HPDE6-E6E7 (cell line): ENCODE measurements around the gene GREM1.

Experiments used
- DNase-seq: peaks from one replicate; pipeline ENCODE4 v3.0.0; 2011; ENCODE audit warnings: missing footprints; ENCODE audit errors: extremely low spot score

Gene GREM1

GRCh38 chr15:32781781-32782180 is 64.0 kb downstream of the GREM1 start:
- no peak for DNase-seq

- no peak for DNase-seq
Measured at GRCh38 chr15:32784581-32784980, 66.8 kb downstream of the GREM1 start.

DNA sequence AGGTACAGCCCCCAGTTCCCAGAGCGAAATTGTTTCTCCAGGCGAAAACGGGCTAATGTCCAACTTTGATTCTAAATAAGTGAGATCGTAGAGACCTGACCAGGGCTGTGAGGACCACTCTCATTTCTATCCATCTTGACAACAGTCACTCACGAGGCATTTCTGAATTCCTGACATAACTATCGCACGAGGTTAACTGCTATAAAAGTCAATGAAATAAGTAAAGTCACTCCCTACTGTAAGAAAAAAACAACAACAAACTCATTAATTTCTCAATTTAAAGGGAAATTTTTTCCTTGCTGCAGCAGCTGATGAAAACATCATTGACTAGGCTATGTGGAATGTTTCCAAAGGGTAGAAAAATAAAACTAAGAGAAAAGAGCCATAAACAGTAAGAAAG is 69.1 kb downstream of the GREM1 start:
- DNase-seq: no peak

DNA sequence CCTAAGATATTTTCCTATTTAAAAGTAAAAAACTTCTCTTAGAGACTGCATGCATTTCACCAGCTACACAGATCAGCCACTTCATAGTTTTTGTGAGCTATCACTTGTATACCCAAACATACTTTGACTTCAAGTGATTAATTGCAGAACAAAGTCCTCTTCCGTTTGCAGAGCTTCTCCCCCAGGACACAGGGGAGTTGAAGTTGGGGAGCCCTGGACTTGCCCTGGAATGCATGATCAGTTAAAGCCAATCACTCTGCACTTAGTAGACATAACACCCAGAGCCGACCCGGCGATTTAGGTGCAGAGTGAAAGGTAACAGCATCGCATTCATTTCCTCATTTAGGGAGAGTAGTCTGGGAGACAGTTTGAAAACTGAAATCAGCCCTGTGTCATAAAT is 70.1 kb downstream of the GREM1 start:
- DNase-seq: no peak

- DNase-seq: no peak
Measured at GRCh38 chr15:32790352-32790999, 72.7 kb downstream of the GREM1 start.

DNA sequence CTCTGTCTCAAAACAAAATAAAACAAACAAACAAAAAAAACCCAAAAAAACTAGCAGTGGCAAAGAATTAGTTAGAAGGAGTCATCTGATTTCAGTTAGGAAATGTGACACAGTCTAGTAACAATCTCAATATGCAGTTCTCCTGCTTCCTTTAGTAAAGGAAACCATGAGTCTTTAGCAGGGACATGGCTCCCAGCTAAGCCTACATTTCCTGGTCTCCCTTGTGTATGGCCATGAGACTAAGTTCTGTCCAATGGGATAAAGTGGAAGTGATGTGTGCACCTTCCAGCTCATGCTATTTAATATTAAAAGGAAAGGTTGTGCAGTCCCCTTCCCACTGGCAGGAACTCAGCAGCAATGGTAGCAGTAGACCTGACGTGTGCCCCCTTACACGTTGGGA is 74.6 kb downstream of the GREM1 start:
- no peak for DNase-seq
